ENCODE measurements around the gene NINJ2. TPM values are rescaled to one million over a fixed set of nuclear protein-coding genes. Genes with fewer than 3 reads are reported as not detected.

Gene NINJ2
- total RNA-seq, 1 donor from 2014 or later = not detected

- Histone ChIP-seq H3K79me2 (ENCODE audit: insufficient read depth, low read length) (no peaks in the 10 kb centered on the region), H4K20me1 (ENCODE audit: insufficient read depth, low read length) (no peaks in the 10 kb centered on the region), H3K27ac (ENCODE audit: low read depth, low read length) (no peak overlapping the region), H3K4me2 (ENCODE audit: low read length) (no peak overlapping the region), H3K9me3 (ENCODE audit: insufficient read depth, low read depth, low read length) (no peaks in the 10 kb centered on the region), H3K36me3 (ENCODE audit: insufficient read depth, low read length) (no peaks in the 10 kb centered on the region), H3K4me3 (ENCODE audit: insufficient read depth, low read depth, low read length) (no peak overlapping the region), H3K9ac (ENCODE audit: low read length) (no peak overlapping the region), H3K27me3 (ENCODE audit: insufficient read depth, low read length) (no peaks in the 10 kb centered on the region), H2AFZ (ENCODE audit: low read depth, low read length) (no peak overlapping the region), H3K4me1 (ENCODE audit: insufficient read depth, low read length) (no peaks in the 10 kb centered on the region)
- H3K27me3 Mint-ChIP-seq (ENCODE audit: low read depth, unreplicated experiment) = peaks cover 6% of the 10 kb centered on the region
- H3K27ac Mint-ChIP-seq (ENCODE audit: unreplicated experiment) = no peak overlapping the region
- H3K9me3 Mint-ChIP-seq (ENCODE audit: unreplicated experiment) = no peaks in the 10 kb centered on the region
- DNase-seq (ENCODE audit: low read depth) (no peak), FAIRE-seq (no peak)
- peaks cover 7% of the 10 kb centered on the region for H3K4me1 Mint-ChIP-seq (ENCODE audit: low read depth, unreplicated experiment)
- no peak overlapping the region for H3K4me3 Mint-ChIP-seq (ENCODE audit: unreplicated experiment)
- no peak for TF ChIP-seq EZH2 (IDR thresholded peaks at IDR 0.05; ENCODE audit: insufficient read depth, low read length)
- TF ChIP-seq CTCF (IDR thresholded peaks at IDR 0.05; ENCODE audit: insufficient read depth, low read depth, low read length) = no peak
- no peaks in the 10 kb centered on the region for H3K36me3 Mint-ChIP-seq (ENCODE audit: low read depth, unreplicated experiment)
Observed at GRCh38 chr12:674272-674781, 11.1 kb upstream of the NINJ2 start.

GRCh38 chr12:673849-674248 is 10.6 kb upstream of the NINJ2 start:
- no peak overlapping the region for H3K4me3 ChIP-seq (ENCODE audit: insufficient read depth, low read depth, low read length)
- DNase-seq (ENCODE audit: low read depth) = no peak
- Mint-ChIP-seq H3K27ac (ENCODE audit: unreplicated experiment) (no peak overlapping the region), H3K4me3 (ENCODE audit: unreplicated experiment) (no peak overlapping the region), H3K4me1 (ENCODE audit: low read depth, unreplicated experiment) (peaks cover 7% of the 10 kb centered on the region), H3K27me3 (ENCODE audit: low read depth, unreplicated experiment) (peaks cover 6% of the 10 kb centered on the region), H3K36me3 (ENCODE audit: low read depth, unreplicated experiment) (no peaks in the 10 kb centered on the region), H3K9me3 (ENCODE audit: unreplicated experiment) (no peaks in the 10 kb centered on the region)
- no peak for FAIRE-seq
- TF ChIP-seq CTCF (IDR thresholded peaks at IDR 0.05; ENCODE audit: insufficient read depth, low read depth, low read length) (no peak), EZH2 (IDR thresholded peaks at IDR 0.05; ENCODE audit: insufficient read depth, low read length) (no peak)
- H3K79me2 ChIP-seq (ENCODE audit: insufficient read depth, low read length) = no peaks in the 10 kb centered on the region
- no peaks in the 10 kb centered on the region for H3K9me3 ChIP-seq (ENCODE audit: insufficient read depth, low read depth, low read length)
- H3K27me3 ChIP-seq (ENCODE audit: insufficient read depth, low read length) = no peaks in the 10 kb centered on the region
- H4K20me1 ChIP-seq (ENCODE audit: insufficient read depth, low read length) = no peaks in the 10 kb centered on the region
- H3K27ac ChIP-seq (ENCODE audit: low read depth, low read length) = no peak overlapping the region
- no peak overlapping the region for H3K9ac ChIP-seq (ENCODE audit: low read length)
- no peaks in the 10 kb centered on the region for H3K4me1 ChIP-seq (ENCODE audit: insufficient read depth, low read length)
- no peak overlapping the region for H2AFZ ChIP-seq (ENCODE audit: low read depth, low read length)
- no peak overlapping the region for H3K4me2 ChIP-seq (ENCODE audit: low read length)
- no peaks in the 10 kb centered on the region for H3K36me3 ChIP-seq (ENCODE audit: insufficient read depth, low read length)

- Mint-ChIP-seq H3K4me1 (ENCODE audit: low read depth, unreplicated experiment) (peaks cover 19% of the 10 kb centered on the region), H3K27ac (ENCODE audit: unreplicated experiment) (no peak overlapping the region), H3K4me3 (ENCODE audit: unreplicated experiment) (no peak overlapping the region), H3K27me3 (ENCODE audit: low read depth, unreplicated experiment) (peaks cover 12% of the 10 kb centered on the region), H3K36me3 (ENCODE audit: low read depth, unreplicated experiment) (no peaks in the 10 kb centered on the region), H3K9me3 (ENCODE audit: unreplicated experiment) (no peaks in the 10 kb centered on the region)
- Histone ChIP-seq H3K4me2 (ENCODE audit: low read length) (no peak overlapping the region), H3K79me2 (ENCODE audit: insufficient read depth, low read length) (no peaks in the 10 kb centered on the region), H4K20me1 (ENCODE audit: insufficient read depth, low read length) (no peaks in the 10 kb centered on the region), H3K9me3 (ENCODE audit: insufficient read depth, low read depth, low read length) (no peaks in the 10 kb centered on the region), H3K27ac (ENCODE audit: low read depth, low read length) (no peak overlapping the region), H3K4me3 (ENCODE audit: insufficient read depth, low read depth, low read length) (no peak overlapping the region), H3K27me3 (ENCODE audit: insufficient read depth, low read length) (no peaks in the 10 kb centered on the region), H3K4me1 (ENCODE audit: insufficient read depth, low read length) (peaks cover 4% of the 10 kb centered on the region), H3K36me3 (ENCODE audit: insufficient read depth, low read length) (no peaks in the 10 kb centered on the region), H2AFZ (ENCODE audit: low read depth, low read length) (no peak overlapping the region), H3K9ac (ENCODE audit: low read length) (no peak overlapping the region)
- TF ChIP-seq EZH2 (IDR thresholded peaks at IDR 0.05; ENCODE audit: insufficient read depth, low read length) (no peak), CTCF (IDR thresholded peaks at IDR 0.05; ENCODE audit: insufficient read depth, low read depth, low read length) (no peak)
- DNase-seq (ENCODE audit: low read depth) (no peak), FAIRE-seq (no peak)
Observed at GRCh38 chr12:669576-669945, 6.3 kb upstream of the NINJ2 start.

All from astrocyte (in vitro differentiated cells and primary cell).